ENCODE results near the gene FAM114A1.
A peak's percentile ranks its signal among the peaks of the same experiment; 100 is the strongest.
"Not testable (repeated sequence)": the region's sequence is repeated elsewhere in the genome, so short reads cannot be mapped to it uniquely, and the experiment has no call there.

FAM114A1 gene

GRCh38 chr4:38983787-38984598, 116.4 kb downstream of the FAM114A1 start:
- TF ChIP-seq CTCF (IDR thresholded peaks at IDR 0.05; ENCODE audit: extremely low read depth, insufficient read depth, missing control alignments), result no peak
- in situ Hi-C loops (cut with MboI; ENCODE audit: low pct_unique_long_range_greater_than_20kb, low sequenced_read_pairs, unreplicated experiment), result no loop called here
- DNase-seq (ENCODE audit: low spot score), result no peak

- DNase-seq (ENCODE audit: low spot score), result peak; percentile 11
- TF ChIP-seq CTCF (IDR thresholded peaks at IDR 0.05; ENCODE audit: extremely low read depth, insufficient read depth, missing control alignments), result no peak
- in situ Hi-C loops (cut with MboI; ENCODE audit: low pct_unique_long_range_greater_than_20kb, low sequenced_read_pairs, unreplicated experiment), result no loop called here
Observed at GRCh38 chr4:38985410-38986100, 117.9 kb downstream of the FAM114A1 start.

- DNase-seq (ENCODE audit: low spot score), result no peak
- in situ Hi-C loops (cut with MboI; ENCODE audit: low pct_unique_long_range_greater_than_20kb, low sequenced_read_pairs, unreplicated experiment), result no loop called here
- no peak for TF ChIP-seq CTCF (IDR thresholded peaks at IDR 0.05; ENCODE audit: extremely low read depth, insufficient read depth, missing control alignments)
Observed at GRCh38 chr4:38987491-38987890, 119.9 kb downstream of the FAM114A1 start.

GRCh38 chr4:38988353-38988752, 120.7 kb downstream of the FAM114A1 start:
- DNase-seq (ENCODE audit: low spot score); in situ Hi-C loops (cut with MboI; ENCODE audit: low pct_unique_long_range_greater_than_20kb, low sequenced_read_pairs, unreplicated experiment): not testable (repeated sequence)

- in situ Hi-C loops (cut with MboI; ENCODE audit: low pct_unique_long_range_greater_than_20kb, low sequenced_read_pairs, unreplicated experiment), result no loop called here
- no peak for TF ChIP-seq CTCF (IDR thresholded peaks at IDR 0.05; ENCODE audit: extremely low read depth, insufficient read depth, missing control alignments)
- DNase-seq (ENCODE audit: low spot score), result no peak
Observed at GRCh38 chr4:38989487-38989886, 121.9 kb downstream of the FAM114A1 start.

GRCh38 chr4:38990241-38990640, 122.6 kb downstream of the FAM114A1 start:
- no peak for DNase-seq (ENCODE audit: low spot score)
- no peak for TF ChIP-seq CTCF (IDR thresholded peaks at IDR 0.05; ENCODE audit: extremely low read depth, insufficient read depth, missing control alignments)
- in situ Hi-C loops (cut with MboI; ENCODE audit: low pct_unique_long_range_greater_than_20kb, low sequenced_read_pairs, unreplicated experiment), result no loop called here

- DNase-seq (ENCODE audit: low spot score), result no peak
- no peak for TF ChIP-seq CTCF (IDR thresholded peaks at IDR 0.05; ENCODE audit: extremely low read depth, insufficient read depth, missing control alignments)
- in situ Hi-C loops (cut with MboI; ENCODE audit: low pct_unique_long_range_greater_than_20kb, low sequenced_read_pairs, unreplicated experiment), result no loop called here
Observed at GRCh38 chr4:38993683-38994082, 126.1 kb downstream of the FAM114A1 start.

All from GM13977 (cell line).